ENCODE data around the gene CRYBG1. TPM values are rescaled to one million over a fixed set of nuclear protein-coding genes. Genes with fewer than 3 reads are reported as not detected.

The CRYBG1 gene, protein sequence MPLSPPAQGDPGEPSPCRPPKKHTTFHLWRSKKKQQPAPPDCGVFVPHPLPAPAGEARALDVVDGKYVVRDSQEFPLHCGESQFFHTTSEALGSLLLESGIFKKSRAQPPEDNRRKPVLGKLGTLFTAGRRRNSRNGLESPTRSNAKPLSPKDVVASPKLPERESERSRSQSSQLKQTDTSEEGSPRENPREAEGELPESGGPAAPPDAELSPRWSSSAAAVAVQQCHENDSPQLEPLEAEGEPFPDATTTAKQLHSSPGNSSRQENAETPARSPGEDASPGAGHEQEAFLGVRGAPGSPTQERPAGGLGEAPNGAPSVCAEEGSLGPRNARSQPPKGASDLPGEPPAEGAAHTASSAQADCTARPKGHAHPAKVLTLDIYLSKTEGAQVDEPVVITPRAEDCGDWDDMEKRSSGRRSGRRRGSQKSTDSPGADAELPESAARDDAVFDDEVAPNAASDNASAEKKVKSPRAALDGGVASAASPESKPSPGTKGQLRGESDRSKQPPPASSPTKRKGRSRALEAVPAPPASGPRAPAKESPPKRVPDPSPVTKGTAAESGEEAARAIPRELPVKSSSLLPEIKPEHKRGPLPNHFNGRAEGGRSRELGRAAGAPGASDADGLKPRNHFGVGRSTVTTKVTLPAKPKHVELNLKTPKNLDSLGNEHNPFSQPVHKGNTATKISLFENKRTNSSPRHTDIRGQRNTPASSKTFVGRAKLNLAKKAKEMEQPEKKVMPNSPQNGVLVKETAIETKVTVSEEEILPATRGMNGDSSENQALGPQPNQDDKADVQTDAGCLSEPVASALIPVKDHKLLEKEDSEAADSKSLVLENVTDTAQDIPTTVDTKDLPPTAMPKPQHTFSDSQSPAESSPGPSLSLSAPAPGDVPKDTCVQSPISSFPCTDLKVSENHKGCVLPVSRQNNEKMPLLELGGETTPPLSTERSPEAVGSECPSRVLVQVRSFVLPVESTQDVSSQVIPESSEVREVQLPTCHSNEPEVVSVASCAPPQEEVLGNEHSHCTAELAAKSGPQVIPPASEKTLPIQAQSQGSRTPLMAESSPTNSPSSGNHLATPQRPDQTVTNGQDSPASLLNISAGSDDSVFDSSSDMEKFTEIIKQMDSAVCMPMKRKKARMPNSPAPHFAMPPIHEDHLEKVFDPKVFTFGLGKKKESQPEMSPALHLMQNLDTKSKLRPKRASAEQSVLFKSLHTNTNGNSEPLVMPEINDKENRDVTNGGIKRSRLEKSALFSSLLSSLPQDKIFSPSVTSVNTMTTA (N-terminal part only)
- polyA plus RNA-seq (ENCODE audit: insufficient read length in 3 of 3) = 10 to 100 TPM; 18.2 to 25.4 (median 24.1) TPM
- long read RNA-seq, donor 1, full-length matches to known transcripts = 1 of 1 reads
- long read RNA-seq, donor 1, partial matches to known transcripts = 0 of 1 reads
- long read RNA-seq, donor 1, other reads (novel, unspliced or antisense) = 0 of 1 reads
- long read RNA-seq, donor 2 = 0 reads
- long read RNA-seq, donor 3, full-length matches to known transcripts = 1 of 1 reads
- long read RNA-seq, donor 3, partial matches to known transcripts = 0 of 1 reads
- long read RNA-seq, donor 3, other reads (novel, unspliced or antisense) = 0 of 1 reads
- long read RNA-seq, donor 4 = 0 reads
- long read RNA-seq, donor 5 = 0 reads
- long read RNA-seq, donor 6, partial matches to known transcripts = 6 of 6 reads
- long read RNA-seq, donor 6, other reads (novel, unspliced or antisense) = 0 of 6 reads
- long read RNA-seq, donor 7, partial matches to known transcripts = 6 of 6 reads
- long read RNA-seq, donor 7, other reads (novel, unspliced or antisense) = 0 of 6 reads
- long read RNA-seq, donor 8 = 0 reads
- long read RNA-seq, donor 9, full-length matches to known transcripts = 1 of 6 reads
- long read RNA-seq, donor 9, partial matches to known transcripts = 5 of 6 reads
- long read RNA-seq, donor 9, other reads (novel, unspliced or antisense) = 0 of 6 reads
- long read RNA-seq, donor 10, partial matches to known transcripts = 13 of 19 reads
- long read RNA-seq, donor 10, other reads (novel, unspliced or antisense) = 6 of 19 reads
- long read RNA-seq, donor 11 = 0 reads
- long read RNA-seq, donor 12 = 0 reads
- long read RNA-seq, donor 13 = 0 reads
- long read RNA-seq, donor 14, partial matches to known transcripts = 12 of 12 reads
- long read RNA-seq, donor 14, other reads (novel, unspliced or antisense) = 0 of 12 reads
- long read RNA-seq, donor 15 = 0 reads
- long read RNA-seq, donor 16, partial matches to known transcripts = 19 of 20 reads
- long read RNA-seq, donor 16, other reads (novel, unspliced or antisense) = 0 of 20 reads

DNA sequence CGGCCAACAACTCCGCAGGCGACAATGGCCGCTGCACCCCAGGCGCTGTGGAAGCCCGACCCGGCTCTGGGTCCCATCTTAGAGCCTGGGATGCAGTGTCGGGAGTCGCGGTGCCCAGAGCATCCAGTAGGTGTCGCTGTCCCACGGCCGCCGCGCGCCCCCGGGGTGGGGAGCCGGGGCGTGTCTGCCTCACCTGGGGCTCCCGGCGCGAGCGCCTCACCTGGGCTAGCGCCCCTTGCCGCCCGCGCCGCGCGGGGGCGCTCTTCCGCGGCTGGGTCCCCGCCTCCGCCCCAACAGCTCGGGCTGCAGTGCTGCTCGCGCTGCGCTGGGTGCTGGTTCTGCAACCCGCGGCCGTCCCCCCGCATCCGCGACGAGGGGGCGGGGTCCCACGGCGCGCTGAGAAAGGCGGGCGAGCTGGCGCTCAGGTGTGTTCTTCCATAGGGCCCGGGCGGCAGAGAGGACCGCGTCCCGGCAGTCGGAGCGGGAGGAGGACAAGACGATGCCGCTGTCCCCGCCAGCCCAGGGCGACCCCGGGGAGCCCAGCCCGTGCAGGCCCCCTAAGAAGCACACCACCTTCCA, at the start of gene CRYBG1:
Gene CRYBG1 (plus strand): TSS at position 308 of the 579 bp plus-strand sequence. CDS start 192 bp downstream, at position 500.
- DNase-seq (ENCODE audit: extremely low read depth in 1 of 11, low read depth in 9 of 11, low spot score in 4 of 11) = peak in 9 of 11 donors; percentile 33 to 61 (median 55)

DNA sequence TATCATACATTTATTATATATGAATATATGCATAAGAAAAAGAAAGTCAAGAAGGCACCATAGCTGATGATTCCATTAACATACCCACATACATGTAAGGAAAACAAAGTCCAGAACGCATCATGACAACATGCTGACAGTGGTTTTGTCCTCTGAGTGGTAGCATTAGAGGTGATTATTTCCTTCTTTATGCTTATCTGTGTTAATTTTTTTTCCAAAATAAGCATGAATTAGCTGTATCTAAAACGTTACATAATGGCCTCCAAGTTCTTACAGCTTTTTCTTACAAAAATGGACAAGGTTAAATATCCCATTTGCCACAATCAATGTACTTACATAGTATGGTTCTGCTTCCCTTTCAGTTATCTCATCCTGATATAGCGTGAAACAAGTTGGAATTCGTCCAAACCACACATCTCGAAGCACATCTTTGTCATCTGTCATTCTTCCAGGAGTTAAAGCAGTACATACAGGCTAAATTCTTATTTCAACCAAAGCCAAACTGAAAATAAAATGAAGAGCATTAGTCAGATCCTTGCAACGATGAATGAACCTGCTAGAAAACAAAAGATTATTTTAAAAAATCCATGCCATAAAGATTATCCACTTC, 44.6 kb upstream of the CRYBG1 start:
- no peak for DNase-seq (ENCODE audit: extremely low read depth in 1 of 11, low read depth in 9 of 11, low spot score in 4 of 11)

DNA sequence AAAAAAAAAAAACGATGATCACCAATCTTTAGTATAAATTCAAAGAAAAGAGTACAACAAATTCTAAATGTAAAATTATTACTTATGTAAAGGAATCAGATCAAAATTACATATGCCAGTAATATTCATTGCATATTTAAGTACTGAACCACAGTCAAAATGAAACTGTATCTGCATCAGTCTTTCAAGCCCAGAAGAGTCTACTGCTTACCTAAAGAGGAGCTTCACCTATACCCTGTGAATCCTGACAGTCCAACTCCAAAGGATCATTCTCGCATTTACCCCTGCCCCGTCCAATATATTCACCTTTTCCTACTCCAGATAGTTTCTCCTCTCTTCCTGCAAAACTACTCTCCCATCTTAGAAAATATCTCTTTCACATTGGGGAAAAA, 44.1 kb upstream of the CRYBG1 start:
- no peak for DNase-seq (ENCODE audit: extremely low read depth in 1 of 11, low read depth in 9 of 11, low spot score in 4 of 11)

DNA sequence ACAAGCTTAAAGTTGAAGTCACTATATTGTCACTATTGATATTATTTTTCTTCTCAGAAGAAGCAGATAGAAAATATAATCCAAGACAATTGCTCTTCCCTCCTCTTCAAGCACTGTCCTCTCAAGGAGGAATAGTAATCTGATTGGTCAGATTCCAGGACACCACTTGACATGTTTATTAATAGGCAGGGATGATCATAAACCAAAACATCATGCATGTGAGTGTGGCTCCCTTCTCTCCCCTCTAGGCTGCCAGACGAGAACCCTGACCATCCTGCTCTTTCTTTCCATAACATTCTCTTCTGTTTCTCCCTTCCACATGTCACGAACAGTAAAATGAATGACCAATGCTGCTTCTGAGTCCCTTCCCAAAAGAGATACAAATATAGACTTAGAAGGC, 42.5 kb upstream of the CRYBG1 start:
- no peak for DNase-seq (ENCODE audit: extremely low read depth in 1 of 11, low read depth in 9 of 11, low spot score in 4 of 11)

DNA sequence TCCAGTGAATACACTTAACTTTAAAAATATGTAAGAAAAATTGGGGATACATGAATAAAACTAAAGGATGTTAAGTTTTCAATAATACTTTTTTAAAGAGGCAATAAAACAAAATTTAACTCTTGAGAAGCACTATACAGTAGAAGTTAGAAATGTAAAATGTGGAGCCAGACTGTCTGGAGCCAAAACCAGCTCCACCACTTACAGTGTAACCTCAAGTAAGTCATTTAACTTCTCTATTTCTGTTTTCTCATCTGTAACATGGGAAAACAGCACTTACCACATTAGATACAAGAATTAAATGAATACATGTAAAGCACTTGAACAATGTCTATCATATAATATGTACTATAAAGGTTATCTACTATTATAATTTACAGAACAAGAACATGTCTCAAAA, 41.7 kb upstream of the CRYBG1 start:
- DNase-seq (ENCODE audit: extremely low read depth in 1 of 11, low read depth in 9 of 11, low spot score in 4 of 11) = no peak

DNA sequence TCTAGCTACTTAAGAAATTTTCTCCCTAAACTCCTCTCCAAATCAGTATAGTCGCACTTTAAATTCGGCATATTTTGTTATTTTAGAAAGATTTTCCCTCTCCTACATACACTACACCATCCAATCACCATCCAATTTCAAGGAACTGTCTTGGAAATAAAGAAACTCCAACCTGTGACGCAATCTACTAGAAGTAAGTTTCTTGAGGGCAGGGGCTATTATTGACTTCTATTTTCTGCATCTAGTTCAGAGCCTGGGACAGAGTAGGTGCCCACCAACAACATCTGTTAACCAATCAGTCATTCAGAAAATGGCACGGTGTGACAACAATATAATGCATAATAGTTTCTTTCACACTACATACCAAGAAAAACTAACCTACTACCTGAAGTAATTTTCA, 38.6 kb upstream of the CRYBG1 start:
- no peak for DNase-seq (ENCODE audit: extremely low read depth in 1 of 11, low read depth in 9 of 11, low spot score in 4 of 11)

DNA sequence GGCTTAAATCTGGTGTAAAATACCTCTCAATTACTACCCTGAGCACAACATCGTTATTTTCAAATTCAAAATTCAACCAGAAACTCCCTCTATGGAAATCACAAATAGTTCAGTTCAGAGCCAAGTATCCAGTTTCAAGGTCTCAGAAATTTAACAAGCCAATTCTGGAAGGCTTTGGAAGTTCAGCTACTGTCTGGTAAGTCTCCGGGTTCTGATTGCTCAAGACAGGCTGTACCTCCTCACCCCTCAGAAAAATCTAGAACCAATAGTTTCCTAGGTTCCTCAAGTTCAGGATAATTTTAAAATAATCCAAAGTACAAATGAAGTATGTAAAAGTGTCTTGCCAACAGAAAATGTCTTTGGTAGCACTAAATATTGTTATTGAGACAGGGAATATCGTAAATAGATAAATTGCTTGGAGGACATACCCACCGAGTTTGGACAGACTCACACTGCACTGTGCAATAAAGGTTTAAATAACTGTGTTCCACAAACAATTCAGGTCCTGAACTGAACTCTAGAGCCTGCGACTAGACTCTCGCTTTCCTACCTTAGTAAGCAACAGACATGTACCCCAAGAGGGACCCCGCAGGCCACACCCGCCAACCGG, 35.7 kb upstream of the CRYBG1 start:
- DNase-seq (ENCODE audit: extremely low read depth in 1 of 11, low read depth in 9 of 11, low spot score in 4 of 11) = no peak

DNA sequence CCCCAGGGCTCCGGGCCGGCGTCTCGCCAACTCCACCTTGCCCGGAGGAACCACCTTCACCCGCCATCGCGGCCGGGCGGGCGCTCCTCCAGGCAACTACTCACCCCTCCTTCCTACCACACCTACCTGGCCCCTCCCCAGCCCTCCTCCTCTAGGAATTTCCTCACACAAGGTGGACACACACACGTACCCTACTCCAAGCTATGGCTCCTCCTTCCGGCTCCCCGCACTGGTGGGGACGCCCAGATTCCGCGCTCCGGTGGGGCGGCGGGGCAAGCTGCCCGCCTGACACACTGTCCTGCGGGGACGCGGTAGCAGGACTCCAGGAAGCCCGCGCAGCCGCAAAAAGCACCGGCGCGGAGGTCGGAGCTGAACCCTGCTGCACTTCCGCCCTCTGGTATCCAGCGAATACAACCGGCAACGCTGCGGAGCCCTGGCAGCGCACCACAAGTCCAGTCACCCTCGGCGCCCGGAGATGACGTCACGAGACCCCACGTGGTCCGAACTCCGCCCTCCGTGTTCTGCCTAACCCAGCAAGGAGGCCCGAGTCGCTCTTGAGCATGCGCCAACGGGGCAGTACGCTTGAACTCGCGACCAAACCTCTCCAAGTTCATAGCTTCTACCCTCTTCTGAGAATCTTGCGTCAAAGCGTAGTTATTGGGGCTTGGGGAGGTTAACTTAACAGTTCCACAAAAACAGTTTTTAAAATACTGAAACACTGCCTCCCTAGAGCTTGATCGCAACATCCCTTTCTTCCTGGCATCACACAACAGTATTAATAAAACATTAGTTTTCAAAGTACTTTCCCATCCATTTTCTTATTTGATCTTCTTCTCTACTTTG, 35.0 kb upstream of the CRYBG1 start, which contains the start of gene ATG5:
Gene ATG5 (minus strand): TSS at position 425 of the 843 bp plus-strand sequence. CDS start 9,552 bp downstream, outside the sequence.
- peak; percentile 94 to 99 (median 98) for DNase-seq (ENCODE audit: extremely low read depth in 1 of 11, low read depth in 9 of 11, low spot score in 4 of 11)

DNA sequence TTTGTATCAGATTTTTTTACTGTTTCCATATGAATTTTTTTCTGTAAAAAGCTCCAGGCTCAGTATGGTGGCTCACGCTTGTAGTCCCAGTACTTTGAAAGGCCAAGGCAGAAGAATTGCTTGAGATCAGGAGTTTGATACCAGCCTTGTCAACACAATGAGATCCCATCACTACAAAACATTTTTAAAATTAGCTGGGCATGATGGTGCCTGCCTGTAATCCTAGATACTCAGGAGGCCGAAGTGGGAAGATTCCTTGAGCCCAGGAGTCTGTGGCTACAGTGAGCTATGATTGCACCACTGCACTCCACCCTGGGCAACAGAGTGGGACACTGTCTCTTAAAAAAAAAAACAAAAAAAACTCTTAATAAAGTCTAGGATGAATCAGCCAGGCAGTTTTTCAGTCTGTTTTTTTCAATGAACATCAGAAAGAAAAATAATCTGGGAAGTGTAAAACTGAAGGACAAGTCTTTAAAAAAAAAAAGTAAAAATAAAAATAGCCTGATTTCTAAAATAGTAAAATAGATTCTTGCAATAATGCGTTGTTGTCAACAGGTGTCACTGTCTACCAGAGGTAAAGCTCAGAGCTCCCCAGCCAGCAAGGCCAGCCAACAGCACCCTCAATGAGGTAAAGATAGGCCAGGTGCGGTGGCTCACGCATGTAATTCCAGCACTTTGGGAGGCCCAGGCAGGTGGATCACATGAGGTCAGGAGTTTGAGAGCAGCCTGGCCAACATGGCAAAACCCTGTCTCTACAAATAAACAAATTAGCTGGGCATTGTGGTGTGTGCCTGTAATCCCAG, 25.7 kb upstream of the CRYBG1 start:
- peak in 5 of 11 donors; percentile 10 to 40 (median 26) for DNase-seq (ENCODE audit: extremely low read depth in 1 of 11, low read depth in 9 of 11, low spot score in 4 of 11)

DNA sequence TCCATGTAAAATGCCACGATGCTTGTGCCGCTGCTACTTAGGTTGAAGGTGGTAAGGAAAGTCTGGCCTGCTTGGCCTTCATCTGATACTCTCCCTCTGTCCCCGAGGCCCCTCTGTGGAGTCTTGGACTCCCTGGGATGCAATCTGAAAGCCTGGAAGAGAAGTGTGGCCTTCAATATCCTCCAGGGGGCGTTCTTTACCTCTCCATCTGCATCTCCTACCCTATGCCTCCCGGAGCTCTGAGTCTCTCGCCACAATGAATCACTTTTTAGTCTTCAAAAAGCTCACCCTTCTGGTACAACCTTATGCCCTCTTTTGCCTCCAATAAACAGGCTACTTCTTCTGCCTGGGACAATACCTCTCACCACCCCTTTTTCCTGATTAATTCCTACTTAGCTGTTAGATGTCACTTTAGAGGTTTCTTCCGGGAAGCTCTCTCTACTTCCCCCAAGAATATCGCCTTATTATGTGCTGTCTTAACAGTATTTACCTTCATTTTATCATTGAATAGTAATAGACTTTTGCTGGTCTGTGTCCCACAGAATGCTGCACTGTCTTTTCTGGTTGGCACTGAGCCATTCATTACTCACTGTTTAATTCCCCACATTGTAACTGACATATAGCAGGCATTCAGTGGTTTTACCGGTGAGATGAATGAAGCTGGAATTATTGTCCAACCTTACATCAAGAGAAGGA, 21.0 kb upstream of the CRYBG1 start:
- DNase-seq (ENCODE audit: extremely low read depth in 1 of 11, low read depth in 9 of 11, low spot score in 4 of 11) = peak in 2 of 11 donors; percentile 39 to 47

DNA sequence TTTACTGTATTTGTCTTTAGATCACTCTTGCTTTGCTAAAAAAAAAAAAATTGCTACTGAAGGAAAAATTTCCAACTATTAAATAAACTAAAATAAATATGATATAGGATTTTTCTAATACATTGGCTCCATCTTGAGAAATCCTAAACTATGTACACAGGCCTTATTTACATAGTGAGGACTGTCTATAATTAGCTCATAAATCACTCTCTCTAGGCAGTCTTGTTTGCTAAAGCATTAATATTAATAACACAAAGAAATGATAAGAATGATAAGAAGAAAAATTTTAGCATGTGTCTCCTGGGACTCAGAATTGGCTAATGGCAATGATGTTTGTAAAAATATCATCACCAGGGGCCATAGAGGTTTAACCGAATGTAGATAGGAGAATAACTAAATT, 13.3 kb upstream of the CRYBG1 start:
- no peak for DNase-seq (ENCODE audit: extremely low read depth in 1 of 11, low read depth in 9 of 11, low spot score in 4 of 11)

DNA sequence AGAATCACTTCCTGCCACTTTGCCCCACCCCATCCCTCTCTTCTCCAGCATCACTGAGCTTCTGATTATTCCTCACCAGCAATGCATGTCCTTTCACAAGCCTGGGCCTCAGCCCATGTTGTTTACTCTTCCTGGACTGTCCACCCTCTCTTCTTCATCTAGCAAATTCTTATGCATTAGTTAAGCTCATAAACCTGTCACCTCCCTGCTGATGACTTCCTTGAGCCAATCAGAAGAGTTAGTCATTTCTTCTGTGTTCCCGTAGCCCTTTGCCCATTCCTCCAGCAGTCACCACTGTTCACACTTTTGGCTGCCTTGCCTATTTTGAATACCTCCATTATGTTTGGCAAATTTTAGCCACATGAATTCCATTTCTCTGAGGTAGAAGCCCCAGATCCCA, 4.1 kb upstream of the CRYBG1 start:
- DNase-seq (ENCODE audit: extremely low read depth in 1 of 11, low read depth in 9 of 11, low spot score in 4 of 11) = no peak

DNA sequence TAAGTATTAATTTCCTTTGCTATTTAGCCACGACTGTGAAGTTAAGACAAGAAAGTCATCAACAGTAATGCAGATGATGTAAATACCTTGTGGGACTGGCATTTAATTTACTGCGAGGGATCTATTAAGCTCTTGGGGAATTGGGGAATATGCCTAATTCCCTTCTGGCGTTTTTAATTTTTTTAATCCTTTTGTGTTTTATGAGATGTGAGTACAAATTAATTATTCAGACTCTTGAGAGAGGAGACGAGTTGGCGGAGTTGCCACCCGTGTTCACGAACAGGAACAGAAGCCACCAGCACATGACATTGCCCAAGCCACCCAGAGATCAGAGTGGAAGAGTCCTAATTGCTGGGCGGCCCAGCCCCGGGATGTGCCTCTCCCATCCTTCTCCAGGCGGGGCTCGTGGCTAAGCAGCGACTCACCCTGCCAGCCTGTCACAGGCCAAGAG, 533 bp upstream of the CRYBG1 start:
- no peak for DNase-seq (ENCODE audit: extremely low read depth in 1 of 11, low read depth in 9 of 11, low spot score in 4 of 11)
